Iris pigment epithelial cell (primary cell): ENCODE results near the gene ZMYM2.

Source experiments
- DNase-seq: peaks from one replicate; pipeline ENCODE4 v3.0.0-alpha.2; 2011; ENCODE audit warnings: low read depth

ZMYM2 gene

GRCh38 chr13:20045950-20046548 is 87.5 kb downstream of the ZMYM2 start:
- no peak for DNase-seq

- peak; percentile 6 for DNase-seq
Measured at GRCh38 chr13:20049558-20050473, 91.3 kb downstream of the ZMYM2 start.

- no peak for DNase-seq
Measured at GRCh38 chr13:20051366-20051765, 92.8 kb downstream of the ZMYM2 start.

GRCh38 chr13:20053016-20053415 is 94.5 kb downstream of the ZMYM2 start:
- no peak for DNase-seq

- no peak for DNase-seq
Measured at GRCh38 chr13:20053891-20054290, 95.4 kb downstream of the ZMYM2 start.

- peak; percentile 19 for DNase-seq
Measured at GRCh38 chr13:20054586-20054985, 96.1 kb downstream of the ZMYM2 start.

GRCh38 chr13:20057214-20057613 is 98.7 kb downstream of the ZMYM2 start:
- no peak for DNase-seq

GRCh38 chr13:20057963-20058362 is 99.4 kb downstream of the ZMYM2 start:
- DNase-seq, result no peak

- no peak for DNase-seq
Measured at GRCh38 chr13:20058476-20058875, 99.9 kb downstream of the ZMYM2 start.

- peak; percentile 88 for DNase-seq
Measured at GRCh38 chr13:20064128-20064527, 105.6 kb downstream of the ZMYM2 start.

- DNase-seq, result no peak
Measured at GRCh38 chr13:20065516-20065915, 107.0 kb downstream of the ZMYM2 start.

GRCh38 chr13:20069956-20070355 is 111.4 kb downstream of the ZMYM2 start:
- DNase-seq, result no peak

GRCh38 chr13:20073775-20074174 is 115.2 kb downstream of the ZMYM2 start:
- no peak for DNase-seq

- DNase-seq, result no peak
Measured at GRCh38 chr13:20074966-20075365, 116.4 kb downstream of the ZMYM2 start.

GRCh38 chr13:20077086-20077485 is 118.6 kb downstream of the ZMYM2 start:
- no peak for DNase-seq

- DNase-seq, result peak; percentile 37
Measured at GRCh38 chr13:20080377-20081164, 122.0 kb downstream of the ZMYM2 start.

- no peak for DNase-seq
Measured at GRCh38 chr13:20090349-20090748, 131.8 kb downstream of the ZMYM2 start.

GRCh38 chr13:20093951-20094350 is 135.4 kb downstream of the ZMYM2 start:
- no peak for DNase-seq

- no peak for DNase-seq
Measured at GRCh38 chr13:20099319-20099718, 140.8 kb downstream of the ZMYM2 start.

GRCh38 chr13:20101467-20102316 is 143.2 kb downstream of the ZMYM2 start:
- no peak for DNase-seq

- no peak for DNase-seq
Measured at GRCh38 chr13:20102525-20103180, 144.1 kb downstream of the ZMYM2 start.
